ENCODE results near the gene TMPRSS7.
"Not testable (repeated sequence)": the region's sequence is repeated elsewhere in the genome, so short reads cannot be mapped to it uniquely, and the experiment has no call there.

TMPRSS7 gene

DNA sequence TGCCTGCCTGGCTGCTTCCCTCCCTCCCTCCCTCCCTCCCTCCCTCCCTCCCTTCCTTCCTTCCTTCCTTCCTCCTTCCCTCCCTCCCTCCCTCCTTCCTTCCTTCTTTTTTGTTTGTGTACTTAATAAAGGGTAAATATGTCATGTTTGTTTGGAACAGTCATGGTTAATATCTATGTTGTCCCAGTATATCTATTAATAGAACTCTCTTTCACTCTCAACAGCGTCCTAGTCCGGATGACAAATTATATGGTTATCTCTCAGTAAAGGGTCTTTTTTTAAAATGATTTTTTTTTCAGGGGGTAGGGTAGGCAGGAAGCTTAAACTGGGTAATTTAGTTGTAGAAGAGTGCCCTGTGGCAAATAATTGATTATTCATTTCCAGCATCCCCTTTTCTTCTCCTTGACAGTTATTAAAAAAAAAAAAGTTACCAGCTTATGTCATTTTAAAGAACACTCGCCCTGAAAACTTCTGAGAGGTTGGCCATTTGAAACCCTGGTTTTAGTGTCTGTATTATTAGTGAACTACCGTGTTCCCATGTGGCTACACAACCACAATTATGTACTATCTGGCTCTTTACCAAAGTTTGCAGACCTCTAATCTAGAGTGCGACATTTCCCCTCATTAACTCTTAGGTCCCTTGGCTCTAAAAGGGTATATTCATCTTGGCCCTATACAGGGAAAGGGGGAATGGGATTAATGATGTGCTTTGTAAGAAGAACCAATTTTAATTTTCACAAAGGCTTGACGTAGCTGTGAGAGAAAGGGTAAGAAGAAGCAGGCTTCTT, 22.1 kb upstream of the TMPRSS7 start:
- no peak for DNase-seq

- DNase-seq = peak; percentile 63
These were observed 21.3 kb upstream of the TMPRSS7 start for GRCh38 chr3:112013058-112013783.

DNA sequence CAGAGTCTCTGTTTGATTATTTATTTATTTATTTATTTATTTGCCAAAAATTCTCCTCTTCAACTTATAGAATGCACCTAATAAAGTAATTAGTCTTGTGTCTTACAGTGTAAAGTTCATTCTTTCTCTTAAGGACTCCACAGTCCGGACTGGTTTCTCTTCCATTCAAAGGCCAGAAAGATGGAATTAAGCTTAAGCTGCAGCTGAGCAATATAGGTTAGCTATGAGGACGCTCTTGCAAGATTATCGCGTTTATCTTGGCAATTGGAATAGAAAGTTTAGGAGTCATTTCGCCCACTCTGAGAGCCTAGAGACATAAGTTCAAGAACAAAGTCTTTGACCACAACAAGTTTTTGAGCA, 20.8 kb upstream of the TMPRSS7 start:
- DNase-seq = no peak

DNA sequence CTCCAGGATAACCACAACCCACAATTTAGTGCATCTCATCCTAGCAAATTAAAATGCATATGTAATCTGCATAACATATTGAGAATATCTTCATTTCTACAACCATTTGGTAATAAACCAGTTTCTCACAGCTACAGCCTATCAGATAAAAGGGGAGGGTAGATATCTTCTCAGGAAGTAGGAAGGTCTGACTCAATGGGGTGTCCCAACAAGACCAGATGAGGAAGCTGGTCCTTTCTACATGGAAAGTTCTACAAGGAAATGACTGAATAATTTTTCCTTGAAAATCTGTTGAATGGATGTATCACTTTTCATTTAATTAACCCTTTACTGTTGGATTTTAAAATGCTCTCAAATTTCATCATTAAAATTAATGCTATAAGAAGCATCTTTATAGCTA, 17.4 kb upstream of the TMPRSS7 start:
- DNase-seq = no peak

DNA sequence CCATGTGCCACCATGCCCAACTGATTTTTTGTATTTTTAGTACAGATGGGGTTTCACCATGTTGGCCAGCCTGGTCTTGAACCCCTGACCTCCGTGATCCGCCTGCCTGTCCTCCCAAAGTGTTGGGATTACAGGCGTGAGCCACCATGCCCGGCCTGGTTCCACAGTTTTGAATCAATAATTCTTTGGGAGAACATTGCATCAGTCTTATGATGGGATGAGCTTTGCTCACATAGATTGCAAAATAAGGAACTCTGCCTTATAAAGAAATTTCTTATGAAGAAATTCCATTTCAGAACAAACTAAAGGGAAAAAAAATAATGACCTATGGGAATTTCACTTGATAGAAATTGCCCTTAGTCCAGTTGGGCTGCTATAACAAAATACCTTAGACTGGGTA, 15.8 kb upstream of the TMPRSS7 start:
- DNase-seq = no peak

- DNase-seq = no peak
These were observed 14.8 kb upstream of the TMPRSS7 start for GRCh38 chr3:112019716-112020115.

GRCh38 chr3:112020674-112021085, 13.9 kb upstream of the TMPRSS7 start:
- DNase-seq = no peak

- no peak for DNase-seq
These were observed 7.4 kb upstream of the TMPRSS7 start for GRCh38 chr3:112027142-112027541.

DNA sequence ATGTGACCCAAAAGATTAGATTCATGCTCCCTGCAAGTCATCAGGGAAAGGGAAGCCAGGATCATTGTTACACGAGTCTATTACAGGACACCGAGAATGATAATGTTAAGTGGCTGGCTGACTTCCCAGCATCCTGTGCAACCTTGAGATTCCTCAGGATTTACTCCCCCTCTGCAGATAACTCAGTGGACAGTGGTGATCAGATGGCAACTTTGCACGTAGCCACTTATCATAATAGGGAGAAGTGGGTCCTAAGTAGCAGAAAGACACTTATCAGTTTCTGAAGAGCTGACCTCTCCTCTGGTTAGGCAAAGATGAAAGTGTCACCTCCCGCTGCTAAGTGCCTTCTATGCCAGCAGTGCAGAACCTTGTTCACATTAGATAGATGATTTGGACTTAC, 6.7 kb upstream of the TMPRSS7 start:
- no peak for DNase-seq

- DNase-seq = no peak
These were observed 3.6 kb upstream of the TMPRSS7 start for GRCh38 chr3:112030901-112031300.

DNA sequence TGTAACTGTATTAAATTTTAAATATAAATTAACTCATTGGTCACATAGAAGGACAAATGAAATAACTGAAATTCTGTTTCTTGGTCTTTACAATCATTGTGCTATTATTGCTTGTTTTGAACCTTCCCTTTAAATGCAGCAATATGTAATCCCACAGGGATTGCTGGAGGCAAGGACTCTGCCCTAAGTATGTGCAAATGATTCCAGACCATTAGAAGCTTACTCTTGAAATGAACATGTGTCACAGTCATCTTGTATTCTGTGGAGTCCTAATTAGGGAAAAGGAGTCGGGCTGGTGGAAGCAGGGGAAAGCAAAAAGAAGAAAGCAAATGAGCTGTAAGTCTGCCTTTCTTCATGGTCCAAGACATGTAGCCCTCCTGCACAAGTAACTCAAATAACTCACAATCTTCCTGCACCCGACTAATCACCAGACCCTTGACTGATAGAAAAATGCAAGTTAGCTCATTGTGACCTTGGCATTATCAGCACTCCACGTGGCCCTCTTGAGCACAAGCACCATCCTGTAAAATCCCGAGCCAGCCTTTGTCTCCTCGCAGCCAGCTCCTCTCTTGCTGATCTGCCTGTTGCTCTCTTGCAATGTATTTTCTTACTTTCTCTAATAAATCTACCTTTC, 2.3 kb upstream of the TMPRSS7 start:
- no peak for DNase-seq

- DNase-seq = no peak
These were observed 705 bp downstream of the TMPRSS7 start for GRCh38 chr3:112035241-112035640.

DNA sequence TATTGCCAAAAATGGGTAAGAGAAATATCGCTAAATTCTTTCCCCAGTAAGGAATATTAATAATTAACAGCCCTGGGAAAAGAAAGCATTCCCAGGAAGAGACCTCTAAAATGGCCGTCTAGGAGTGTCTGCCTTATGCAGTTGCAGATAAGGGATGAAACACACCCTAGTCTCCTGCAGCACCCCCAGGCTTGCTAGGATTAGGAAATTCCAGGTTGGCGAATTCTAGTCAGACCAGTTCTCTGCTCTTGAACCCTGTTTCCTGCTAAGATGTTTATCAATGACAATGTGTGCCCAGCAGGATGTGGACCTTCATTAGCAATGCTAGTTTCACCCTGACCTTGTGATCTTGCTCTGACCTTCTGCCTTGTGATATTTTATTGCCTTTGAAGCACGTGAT, 2.7 kb downstream of the TMPRSS7 start:
- DNase-seq = not testable (repeated sequence)

DNA sequence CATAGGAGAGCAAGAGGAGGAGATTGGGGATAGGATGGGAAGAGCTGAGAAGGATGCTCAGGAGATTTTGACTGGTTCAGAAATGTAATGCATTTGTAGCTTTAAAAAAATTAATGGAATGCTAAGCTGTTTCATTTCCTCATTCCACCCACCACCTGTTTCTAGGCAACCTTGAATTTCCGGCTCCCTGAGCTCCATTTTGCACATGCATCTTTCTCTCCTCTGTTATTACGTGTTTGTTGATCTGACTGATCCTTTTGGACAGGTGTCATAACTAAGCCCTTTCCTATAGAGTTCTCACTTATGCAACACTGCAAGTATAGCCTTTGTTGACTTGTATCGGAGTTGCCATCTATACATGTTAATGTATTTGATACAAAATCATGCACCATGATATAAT, 4.3 kb downstream of the TMPRSS7 start:
- peak; percentile 52 for DNase-seq

DNA sequence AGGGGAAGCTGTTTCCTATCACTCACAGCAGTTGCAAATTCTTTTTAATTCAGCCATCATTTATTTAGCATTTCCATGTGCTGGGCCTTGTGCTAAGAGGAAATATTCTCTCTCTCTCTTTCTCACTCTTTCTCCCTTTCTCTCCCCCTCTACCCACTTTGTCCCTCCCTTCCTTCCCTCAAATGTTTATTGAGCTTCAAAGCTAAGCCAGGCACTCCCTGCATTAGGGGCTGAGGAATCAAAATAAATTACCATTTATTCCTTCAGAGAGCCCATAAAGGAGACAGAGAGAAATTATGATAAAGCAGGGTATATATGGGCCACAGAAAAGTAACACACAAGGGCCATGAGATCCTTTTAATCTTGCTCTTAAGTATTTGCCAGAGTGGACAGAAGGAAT, 6.8 kb downstream of the TMPRSS7 start:
- DNase-seq = no peak

GRCh38 chr3:112042842-112043280, 8.3 kb downstream of the TMPRSS7 start:
- DNase-seq = no peak

DNA sequence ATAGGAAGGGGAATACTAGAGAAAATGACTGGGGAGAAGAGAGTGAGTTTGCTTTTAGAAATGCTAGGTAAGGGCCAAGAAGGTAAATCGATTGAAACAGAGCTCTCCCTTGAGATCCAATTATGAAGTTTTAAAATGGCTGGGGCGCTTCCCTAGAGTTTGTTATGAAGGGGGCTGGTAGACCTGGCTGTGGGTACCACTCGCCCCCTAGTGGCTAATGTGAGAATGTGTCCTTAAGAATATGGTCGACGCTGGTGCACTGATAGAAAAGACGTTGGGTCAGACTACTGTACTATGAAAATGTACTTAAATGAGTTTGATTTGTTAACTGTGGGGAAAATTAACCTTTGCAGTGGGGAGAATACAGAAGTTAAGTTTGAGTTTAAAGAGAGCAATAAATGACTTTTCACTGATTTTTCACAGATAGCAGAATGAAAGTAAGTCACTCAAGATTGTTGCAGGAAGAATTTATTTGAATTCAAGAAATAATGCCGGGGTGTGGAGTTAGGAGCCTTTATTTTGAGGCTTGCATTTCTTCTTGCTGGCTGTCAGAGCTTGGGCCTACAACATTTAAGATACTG, 9.2 kb downstream of the TMPRSS7 start:
- peak; percentile 47 for DNase-seq

GRCh38 chr3:112046599-112046998, 12.1 kb downstream of the TMPRSS7 start:
- DNase-seq = no peak

GRCh38 chr3:112047264-112047663, 12.7 kb downstream of the TMPRSS7 start:
- DNase-seq = no peak

- DNase-seq = no peak
These were observed 14.4 kb downstream of the TMPRSS7 start for GRCh38 chr3:112048911-112049310.

DNA sequence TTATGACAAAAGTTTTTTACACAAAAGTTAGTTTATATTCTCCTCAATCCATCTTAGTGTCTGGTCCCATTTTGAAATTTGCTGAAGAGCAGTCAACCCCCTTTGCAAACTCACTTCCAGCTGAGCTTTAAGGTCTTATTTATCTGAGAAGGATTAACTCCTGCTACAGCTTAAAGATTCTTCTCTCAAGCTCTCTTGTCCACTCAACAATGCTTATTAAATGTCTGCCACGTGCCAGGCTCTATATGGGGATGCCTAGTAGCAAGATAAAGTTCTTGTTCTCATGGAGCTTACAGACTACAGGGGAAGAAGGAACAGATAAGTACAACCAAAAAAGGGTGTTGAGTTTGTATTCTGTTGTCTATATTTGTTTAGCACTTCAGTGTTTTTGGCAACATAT, 18.7 kb downstream of the TMPRSS7 start:
- DNase-seq = no peak

DNA sequence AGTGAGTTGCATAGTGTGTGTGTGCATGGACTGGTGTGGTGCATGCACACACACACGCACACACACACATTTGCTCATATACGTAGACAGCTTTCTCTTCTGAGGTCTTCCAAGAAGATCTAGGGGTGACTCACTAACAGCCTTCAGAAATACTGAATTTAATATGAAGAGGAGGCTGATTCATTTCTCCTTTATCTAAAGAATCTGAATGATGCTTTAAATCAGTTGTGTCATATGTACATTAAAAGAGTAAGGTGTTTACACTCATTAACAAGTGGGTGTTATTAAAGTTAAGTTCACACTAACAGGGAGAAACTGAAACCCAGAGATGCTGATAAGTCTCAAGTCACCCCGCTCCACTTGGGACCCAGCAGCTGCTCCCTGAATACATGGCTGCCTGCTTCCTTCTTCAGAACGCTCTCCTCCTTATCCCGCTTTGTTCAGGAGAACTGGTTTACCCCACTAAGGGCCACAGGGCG, 22.0 kb downstream of the TMPRSS7 start:
- peak; percentile 75 for DNase-seq

GRCh38 chr3:112059497-112059896, 25.0 kb downstream of the TMPRSS7 start:
- DNase-seq = no peak
